Right renal cortex interstitium (tissue), 3 donors: ENCODE results near the gene SGPP1. TPM values are rescaled to one million over a fixed set of nuclear protein-coding genes. Genes with fewer than 3 reads are reported as not detected.
"Not testable (repeated sequence)": the region's sequence is repeated elsewhere in the genome, so short reads cannot be mapped to it uniquely, and the experiment has no call there.

Experiments used
- DNase-seq, 3 donors: peaks; one replicate each; pipeline ENCODE4 v3.0.0-alpha.2; 2013; ENCODE audit warnings: low read depth in 3 of 3, low spot score in 2 of 3
- polyA plus RNA-seq, 3 donors: library from polyadenylated mRNA; unstranded; fragments of 120-200 nt; gene quantifications; one replicate each; pipeline ENCODE4 v1.2.1, GENCODE V29; 2013; ENCODE audit not compliant: insufficient read length in 3 of 3

SGPP1 gene
- polyA plus RNA-seq, 3 donors, result 29.4 to 32.5 (median 31.8) TPM

GRCh38 chr14:63642656-63643382 lies 85.0 kb downstream of the SGPP1 start:
- no peak for DNase-seq

- peak; percentile 95 to 99 (median 97) for DNase-seq
These were observed 85.6 kb downstream of the SGPP1 start for GRCh38 chr14:63642229-63642611.

DNA sequence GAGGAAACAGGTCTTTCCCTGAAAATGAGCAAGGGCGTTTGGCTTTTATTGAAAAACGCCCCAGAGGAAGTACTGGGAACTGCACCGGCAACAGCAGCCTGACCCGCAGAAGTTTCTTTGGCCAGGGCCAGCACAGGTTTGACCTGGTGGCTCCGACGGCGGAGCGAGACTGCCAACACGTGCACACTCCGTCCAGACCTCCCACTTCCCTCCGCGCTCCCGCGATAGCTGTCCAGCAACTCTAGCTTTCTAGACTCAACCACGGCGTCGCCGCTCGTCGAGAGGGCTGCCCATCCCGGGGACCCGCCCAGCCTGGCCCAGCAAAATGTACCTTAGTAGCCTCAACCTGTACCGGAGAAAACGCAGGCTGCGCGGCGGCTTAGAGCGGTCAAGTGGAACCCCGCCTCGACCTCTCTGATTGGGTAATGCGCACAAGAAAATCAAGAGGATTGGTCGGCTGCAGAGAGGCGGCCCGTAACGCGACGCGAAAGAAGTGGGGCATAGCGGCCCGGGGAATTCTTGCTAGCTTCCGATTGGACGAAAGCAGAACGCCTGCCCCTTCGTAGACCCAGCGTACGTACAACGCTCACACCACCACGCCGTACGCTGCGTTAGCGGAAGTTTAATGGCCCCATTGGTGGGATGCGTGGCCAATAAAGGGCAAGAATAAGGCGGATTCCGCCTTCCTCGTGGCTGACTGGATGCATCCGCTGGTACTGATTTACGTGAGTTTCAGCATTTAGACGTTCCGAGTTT lies 86.2 kb downstream of the SGPP1 start, which contains the start of gene WDR89:
Gene WDR89, minus strand, starts transcription at position 399 of the 756 bp plus-strand sequence. CDS start 41,929 bp downstream, outside the sequence.
- DNase-seq, result peak; percentile 96 to 99 (median 97)

GRCh38 chr14:63638493-63638892 lies 89.4 kb downstream of the SGPP1 start:
- no peak for DNase-seq

DNA sequence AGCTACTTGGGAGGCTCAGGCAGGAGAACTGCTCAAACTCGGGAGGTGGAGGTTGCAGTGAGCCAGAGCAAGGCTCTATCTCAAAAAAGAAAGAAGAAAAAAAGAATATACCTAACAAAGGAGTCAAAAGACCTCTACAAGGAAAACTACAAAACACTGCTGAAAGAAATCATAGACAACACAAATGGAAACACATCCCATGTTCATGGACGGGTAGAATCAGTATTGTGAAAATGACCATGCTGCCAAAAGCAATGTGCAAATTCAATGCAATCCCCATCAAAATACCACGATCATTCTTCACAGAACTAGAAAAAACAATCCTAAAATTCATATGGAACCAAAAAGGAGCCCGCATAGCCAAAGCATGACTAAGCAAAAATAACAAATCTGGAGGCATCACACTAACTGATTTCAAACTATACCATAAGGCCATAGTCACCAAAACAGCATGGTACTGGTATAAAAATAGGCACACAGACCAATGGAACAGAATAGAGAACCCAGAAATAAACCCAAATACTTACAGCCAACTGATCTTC lies 91.7 kb downstream of the SGPP1 start:
- not testable (repeated sequence) for DNase-seq

Other genes starting within 250 kb of the SGPP1 start
- 10 to 100 TPM; 39.7 to 42.0 (median 42.0) TPM for gene PPP2R5E, start 184.7 kb downstream of the SGPP1 start, polyA plus RNA-seq
- gene WDR89, start 86.2 kb downstream of the SGPP1 start, polyA plus RNA-seq, result 10 to 100 TPM; 24.6 to 28.3 (median 24.8) TPM
- 100 to 1,000 TPM in 2 of 3 donors, 10 to 100 TPM in 1; 99.9 to 107 (median 102) TPM for gene SYNE2, start 124.9 kb upstream of the SGPP1 start, polyA plus RNA-seq